Measurements from ENCODE around the gene SYK. TPM values are rescaled to one million over a fixed set of nuclear protein-coding genes. Genes with fewer than 3 reads are reported as not detected.
"Not testable (repeated sequence)": the region's sequence is repeated elsewhere in the genome, so short reads cannot be mapped to it uniquely, and the experiment has no call there.

Gene SYK
- 10 to 100 TPM; 26.8 to 35.0 (median 28.6) TPM for polyA plus RNA-seq (ENCODE audit: insufficient read length in 4 of 4)

DNA sequence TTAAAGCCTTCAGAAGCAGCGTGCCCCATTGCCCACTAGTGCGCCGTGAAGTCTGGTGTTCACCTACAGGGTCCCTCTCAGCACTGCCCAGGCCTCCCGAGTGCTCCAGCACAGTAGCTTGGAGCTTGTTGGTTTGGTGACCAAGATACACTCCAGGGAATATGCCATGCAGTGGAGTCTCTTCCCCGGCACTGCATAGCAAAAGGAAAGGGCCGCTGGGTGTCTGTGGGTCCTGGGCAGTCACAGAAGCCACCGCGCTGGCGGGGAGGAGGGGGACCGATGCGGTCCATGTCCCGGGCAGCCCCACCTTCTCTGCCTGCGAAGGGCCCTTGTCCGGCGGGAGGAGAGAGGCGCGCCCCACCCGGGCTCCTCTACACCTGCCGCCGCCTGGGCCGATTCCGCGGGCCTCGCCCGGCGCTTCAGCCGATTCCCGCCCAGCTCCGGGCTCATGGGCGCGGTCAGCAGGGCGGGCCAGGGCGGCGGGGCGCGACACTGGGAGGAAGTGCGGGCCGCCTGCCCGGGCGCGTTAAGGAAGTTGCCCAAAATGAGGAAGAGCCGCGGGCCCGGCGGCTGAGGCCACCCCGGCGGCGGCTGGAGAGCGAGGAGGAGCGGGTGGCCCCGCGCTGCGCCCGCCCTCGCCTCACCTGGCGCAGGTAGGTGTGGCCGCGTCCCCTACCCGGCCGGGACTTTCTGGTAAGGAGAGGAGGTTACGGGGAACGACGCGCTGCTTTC is at the start of gene SYK:
SYK (plus strand) TSS at position 579 of the 732 bp plus-strand sequence. CDS start 42,080 bp downstream, outside the sequence.
- DNase-seq (ENCODE audit: low read depth in 4 of 4, low spot score in 3 of 4): no peak

- peak in 2 of 4 donors; percentile 22 to 24 for DNase-seq (ENCODE audit: low read depth in 4 of 4, low spot score in 3 of 4)
Measured at GRCh38 chr9:90755514-90756371, 45.9 kb upstream of the SYK start.

GRCh38 chr9:90760577-90760976 is 41.0 kb upstream of the SYK start:
- DNase-seq (ENCODE audit: low read depth in 4 of 4, low spot score in 3 of 4): not testable (repeated sequence)

GRCh38 chr9:90766731-90767130 is 34.9 kb upstream of the SYK start:
- no peak for DNase-seq (ENCODE audit: low read depth in 4 of 4, low spot score in 3 of 4)

GRCh38 chr9:90767523-90768100 is 34.0 kb upstream of the SYK start:
- no peak for DNase-seq (ENCODE audit: low read depth in 4 of 4, low spot score in 3 of 4)

GRCh38 chr9:90770182-90770738 is 31.4 kb upstream of the SYK start:
- DNase-seq (ENCODE audit: low read depth in 4 of 4, low spot score in 3 of 4): no peak

GRCh38 chr9:90770927-90771326 is 30.7 kb upstream of the SYK start:
- no peak for DNase-seq (ENCODE audit: low read depth in 4 of 4, low spot score in 3 of 4)

GRCh38 chr9:90772386-90772785 is 29.2 kb upstream of the SYK start:
- DNase-seq (ENCODE audit: low read depth in 4 of 4, low spot score in 3 of 4): no peak

- DNase-seq (ENCODE audit: low read depth in 4 of 4, low spot score in 3 of 4): no peak
Measured at GRCh38 chr9:90773617-90774016, 28.0 kb upstream of the SYK start.

GRCh38 chr9:90774071-90774470 is 27.5 kb upstream of the SYK start:
- no peak for DNase-seq (ENCODE audit: low read depth in 4 of 4, low spot score in 3 of 4)

DNA sequence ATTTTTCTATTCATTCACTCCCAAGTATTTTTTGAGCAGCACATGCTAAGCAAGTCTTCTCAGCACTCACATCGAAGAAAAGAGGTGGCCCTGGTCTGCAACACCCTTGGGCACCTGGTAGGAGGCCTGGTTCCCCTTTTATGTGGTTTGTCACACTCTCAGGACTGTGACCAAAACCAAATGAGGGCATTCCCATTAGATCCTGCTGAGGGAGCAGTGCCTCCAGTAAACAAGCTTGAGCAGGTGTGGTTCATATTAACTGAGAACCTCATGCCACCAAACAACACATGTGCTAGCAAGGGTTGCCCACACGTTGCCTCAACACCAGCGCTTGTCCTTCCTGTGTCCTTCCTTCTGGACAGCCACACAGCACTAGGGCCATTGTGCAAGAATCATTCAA is 26.9 kb upstream of the SYK start:
- no peak for DNase-seq (ENCODE audit: low read depth in 4 of 4, low spot score in 3 of 4)

GRCh38 chr9:90775657-90776056 is 26.0 kb upstream of the SYK start:
- DNase-seq (ENCODE audit: low read depth in 4 of 4, low spot score in 3 of 4): no peak

GRCh38 chr9:90778746-90779145 is 22.9 kb upstream of the SYK start:
- DNase-seq (ENCODE audit: low read depth in 4 of 4, low spot score in 3 of 4): no peak

DNA sequence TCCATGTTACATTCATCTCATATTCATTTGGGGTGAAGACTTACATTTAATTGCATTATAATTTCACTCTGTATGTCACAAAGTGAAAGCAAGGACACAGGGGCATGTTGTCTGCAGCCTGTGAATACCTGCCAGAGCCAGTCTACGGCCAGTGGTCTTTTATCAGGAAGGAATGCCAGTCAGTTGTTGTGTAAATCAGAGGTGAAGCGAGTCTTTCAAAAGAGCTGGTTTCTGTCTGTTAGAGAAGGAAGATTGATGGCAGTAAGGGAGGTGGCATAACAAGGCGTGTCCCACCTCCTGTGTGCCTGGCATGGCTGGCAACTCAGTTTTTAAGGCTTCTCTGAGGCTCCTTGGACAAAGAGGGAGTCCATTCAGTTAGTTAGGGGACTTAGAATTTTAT is 18.1 kb upstream of the SYK start:
- no peak for DNase-seq (ENCODE audit: low read depth in 4 of 4, low spot score in 3 of 4)

DNA sequence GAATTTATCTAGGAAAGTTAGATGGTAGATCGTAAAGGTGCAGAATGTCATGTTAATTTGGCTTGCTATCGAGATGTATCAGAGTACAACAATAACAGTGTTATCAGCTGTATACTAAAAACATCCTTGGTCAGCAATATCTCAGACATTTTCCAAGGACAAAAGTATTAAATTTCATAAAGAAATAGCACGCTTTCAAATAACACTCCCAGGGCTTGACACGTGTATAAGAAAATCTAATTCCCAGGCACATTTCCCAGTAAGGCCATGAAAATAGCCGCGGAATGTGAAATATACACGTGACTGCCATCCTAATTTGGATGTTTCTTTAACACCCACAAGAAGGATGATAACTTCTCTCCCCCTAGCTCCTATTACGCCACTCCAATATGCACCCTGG is 17.7 kb upstream of the SYK start:
- DNase-seq (ENCODE audit: low read depth in 4 of 4, low spot score in 3 of 4): no peak

DNA sequence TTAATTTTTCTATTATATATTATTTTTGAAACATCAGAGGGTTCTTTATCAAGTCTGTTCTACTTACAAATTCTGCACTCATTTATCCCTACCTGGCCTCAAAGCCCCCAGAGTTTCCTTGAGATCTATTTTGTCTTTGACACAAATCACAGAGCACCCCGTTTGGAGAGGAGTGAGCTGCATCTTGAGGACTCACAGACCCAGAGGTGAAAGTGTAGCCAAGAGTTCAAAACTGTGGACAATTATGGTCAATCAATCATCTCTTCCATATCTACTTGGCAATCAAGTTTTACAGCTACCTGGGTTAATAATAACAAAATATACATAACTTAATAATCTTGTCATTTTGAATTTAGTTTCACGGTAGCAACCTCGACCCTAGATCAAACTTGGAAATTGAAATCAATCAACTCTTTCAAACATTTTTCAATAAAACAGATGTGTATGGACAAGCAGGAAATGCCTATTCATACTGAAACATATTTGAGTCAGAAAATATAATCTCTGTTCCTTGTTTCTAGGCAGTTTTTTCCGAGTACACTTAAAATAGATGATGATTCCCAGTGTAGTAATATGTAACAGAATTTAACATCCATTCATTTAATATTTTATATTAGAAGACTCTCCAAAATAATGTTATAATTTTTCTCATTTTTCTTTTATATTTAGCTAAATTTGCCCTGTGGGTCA is 13.7 kb upstream of the SYK start:
- no peak for DNase-seq (ENCODE audit: low read depth in 4 of 4, low spot score in 3 of 4)

DNA sequence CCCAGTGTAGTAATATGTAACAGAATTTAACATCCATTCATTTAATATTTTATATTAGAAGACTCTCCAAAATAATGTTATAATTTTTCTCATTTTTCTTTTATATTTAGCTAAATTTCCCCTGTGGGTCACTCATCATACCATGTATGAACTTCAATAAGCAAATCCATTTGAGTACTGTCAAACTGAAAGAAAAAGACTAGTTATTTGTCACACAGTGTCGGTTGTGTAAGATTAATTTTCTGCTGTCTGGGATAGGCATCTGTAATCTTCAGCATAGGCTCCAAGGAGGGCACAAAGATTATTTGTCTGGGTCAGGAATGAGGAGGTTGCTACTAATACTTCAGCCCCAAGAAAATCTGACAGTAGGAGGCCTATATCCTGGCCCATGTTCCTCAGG is 13.1 kb upstream of the SYK start:
- DNase-seq (ENCODE audit: low read depth in 4 of 4, low spot score in 3 of 4): not testable (repeated sequence)

DNA sequence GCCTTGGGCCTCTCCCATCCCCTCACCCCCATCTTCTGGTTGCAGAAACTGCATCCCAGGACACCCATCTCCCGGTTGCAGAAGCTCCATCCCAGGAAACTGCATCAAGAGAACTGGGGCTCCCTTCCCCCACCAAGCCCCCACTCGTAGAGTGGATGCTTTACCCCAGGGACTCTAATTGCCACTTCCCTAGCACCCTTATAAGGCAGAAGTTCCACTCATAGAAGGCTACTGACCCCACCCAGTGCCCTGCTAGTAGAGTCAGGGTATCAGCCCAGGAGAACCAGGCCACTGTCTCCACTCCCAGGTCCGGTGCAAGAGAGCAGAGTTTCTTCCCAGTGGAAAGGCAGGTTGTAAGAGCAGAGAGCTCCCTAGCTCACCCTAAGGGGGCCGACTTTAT is 12.2 kb upstream of the SYK start:
- DNase-seq (ENCODE audit: low read depth in 4 of 4, low spot score in 3 of 4): no peak

- no peak for DNase-seq (ENCODE audit: low read depth in 4 of 4, low spot score in 3 of 4)
Measured at GRCh38 chr9:90789862-90790261, 11.8 kb upstream of the SYK start.

GRCh38 chr9:90793024-90793423 is 8.6 kb upstream of the SYK start:
- DNase-seq (ENCODE audit: low read depth in 4 of 4, low spot score in 3 of 4): not testable (repeated sequence)

GRCh38 chr9:90793729-90794128 is 7.9 kb upstream of the SYK start:
- DNase-seq (ENCODE audit: low read depth in 4 of 4, low spot score in 3 of 4): no peak

Measured in right renal pelvis (tissue), 4 donors.